A673 (cell line): ENCODE results near the gene ARHGAP8.
"Not testable (repeated sequence)": the region's sequence is repeated elsewhere in the genome, so short reads cannot be mapped to it uniquely, and the experiment has no call there.

Source experiments
- EZH2 ChIP-seq: fragments of 200-600 bp; sonication (generic); IDR thresholded peaks from 2 replicates; pipeline ENCODE4 v1.6.1; 2017; ENCODE audit warnings: borderline replicate concordance, low read depth, mild to moderate bottlenecking, mixed read lengths, antibody characterized with exemption, low read length; ENCODE audit not compliant: poor library complexity, severe bottlenecking
- TF ChIP-seq, protein P1 (sequence below): fragments of 300-800, 200-600 bp; sonication (generic); conservative IDR thresholded peaks from 2 replicates; pipeline ENCODE4 v1.5.1; 2017; ENCODE audit warnings: low read depth, mild to moderate bottlenecking, antibody characterized with exemption, low read length, moderate library complexity, mixed read lengths

DNA sequence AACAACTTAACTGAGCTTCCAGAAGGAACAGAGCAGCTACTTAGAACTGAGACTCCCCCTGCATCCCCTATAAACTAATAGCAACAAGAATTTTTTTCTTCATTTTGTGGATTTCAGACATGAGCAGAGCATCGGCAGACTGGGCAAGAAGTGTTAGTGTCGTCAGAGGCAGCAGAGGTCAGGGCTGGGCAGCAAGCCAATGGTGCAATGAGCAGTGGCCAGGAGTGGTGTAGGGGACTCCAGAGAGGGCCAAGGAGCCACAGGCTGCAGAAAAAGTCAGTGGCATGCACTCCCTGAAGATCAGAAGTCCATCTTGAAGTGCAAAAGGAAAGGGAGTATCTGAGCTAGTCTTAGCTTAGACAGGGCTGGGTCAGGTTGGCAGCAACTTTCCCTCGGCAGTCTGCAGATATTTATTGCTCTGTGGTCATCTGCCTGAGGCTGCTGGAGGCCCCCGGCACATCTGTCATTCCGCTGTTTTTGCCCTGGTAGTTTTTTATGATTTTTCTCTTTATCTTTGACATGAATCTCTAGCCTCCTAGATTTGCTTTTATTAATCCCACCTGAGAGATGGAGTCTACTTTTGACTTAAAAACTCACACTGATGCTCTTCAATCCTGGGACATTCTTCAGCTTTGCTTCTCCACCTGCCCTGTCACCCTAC lies 152.2 kb downstream of the ARHGAP8 start:
- TF ChIP-seq, protein P1, sequence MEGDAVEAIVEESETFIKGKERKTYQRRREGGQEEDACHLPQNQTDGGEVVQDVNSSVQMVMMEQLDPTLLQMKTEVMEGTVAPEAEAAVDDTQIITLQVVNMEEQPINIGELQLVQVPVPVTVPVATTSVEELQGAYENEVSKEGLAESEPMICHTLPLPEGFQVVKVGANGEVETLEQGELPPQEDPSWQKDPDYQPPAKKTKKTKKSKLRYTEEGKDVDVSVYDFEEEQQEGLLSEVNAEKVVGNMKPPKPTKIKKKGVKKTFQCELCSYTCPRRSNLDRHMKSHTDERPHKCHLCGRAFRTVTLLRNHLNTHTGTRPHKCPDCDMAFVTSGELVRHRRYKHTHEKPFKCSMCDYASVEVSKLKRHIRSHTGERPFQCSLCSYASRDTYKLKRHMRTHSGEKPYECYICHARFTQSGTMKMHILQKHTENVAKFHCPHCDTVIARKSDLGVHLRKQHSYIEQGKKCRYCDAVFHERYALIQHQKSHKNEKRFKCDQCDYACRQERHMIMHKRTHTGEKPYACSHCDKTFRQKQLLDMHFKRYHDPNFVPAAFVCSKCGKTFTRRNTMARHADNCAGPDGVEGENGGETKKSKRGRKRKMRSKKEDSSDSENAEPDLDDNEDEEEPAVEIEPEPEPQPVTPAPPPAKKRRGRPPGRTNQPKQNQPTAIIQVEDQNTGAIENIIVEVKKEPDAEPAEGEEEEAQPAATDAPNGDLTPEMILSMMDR, result not testable (repeated sequence)
- TF ChIP-seq EZH2, result not testable (repeated sequence)
